ENCODE results near the gene TASOR.

DNA sequence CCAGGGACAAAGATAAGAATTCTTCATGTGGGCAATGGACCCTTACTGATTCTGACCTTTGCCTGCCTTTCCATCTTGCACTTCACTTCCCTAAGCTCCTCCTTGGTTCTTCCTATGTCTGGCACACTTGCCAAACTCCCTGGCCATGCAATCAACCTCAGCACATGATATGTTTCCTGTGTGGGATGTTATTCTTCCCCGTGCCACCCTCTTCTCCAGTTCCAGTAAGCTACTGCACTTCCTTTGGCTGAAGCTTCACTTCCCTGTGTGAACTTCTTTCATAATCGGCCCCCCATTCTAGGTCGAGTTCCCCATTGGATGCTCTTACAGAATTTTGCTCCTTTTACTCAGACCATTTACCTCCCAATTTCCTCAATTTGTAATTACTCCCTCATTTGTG, 10.7 kb upstream of the TASOR start:
- TF ChIP-seq, protein P1, sequence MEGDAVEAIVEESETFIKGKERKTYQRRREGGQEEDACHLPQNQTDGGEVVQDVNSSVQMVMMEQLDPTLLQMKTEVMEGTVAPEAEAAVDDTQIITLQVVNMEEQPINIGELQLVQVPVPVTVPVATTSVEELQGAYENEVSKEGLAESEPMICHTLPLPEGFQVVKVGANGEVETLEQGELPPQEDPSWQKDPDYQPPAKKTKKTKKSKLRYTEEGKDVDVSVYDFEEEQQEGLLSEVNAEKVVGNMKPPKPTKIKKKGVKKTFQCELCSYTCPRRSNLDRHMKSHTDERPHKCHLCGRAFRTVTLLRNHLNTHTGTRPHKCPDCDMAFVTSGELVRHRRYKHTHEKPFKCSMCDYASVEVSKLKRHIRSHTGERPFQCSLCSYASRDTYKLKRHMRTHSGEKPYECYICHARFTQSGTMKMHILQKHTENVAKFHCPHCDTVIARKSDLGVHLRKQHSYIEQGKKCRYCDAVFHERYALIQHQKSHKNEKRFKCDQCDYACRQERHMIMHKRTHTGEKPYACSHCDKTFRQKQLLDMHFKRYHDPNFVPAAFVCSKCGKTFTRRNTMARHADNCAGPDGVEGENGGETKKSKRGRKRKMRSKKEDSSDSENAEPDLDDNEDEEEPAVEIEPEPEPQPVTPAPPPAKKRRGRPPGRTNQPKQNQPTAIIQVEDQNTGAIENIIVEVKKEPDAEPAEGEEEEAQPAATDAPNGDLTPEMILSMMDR (IDR thresholded peaks at IDR 0.05) = no peak
- peak in 1 of 2 donors; percentile 81 for TF ChIP-seq EP300 (IDR thresholded peaks at IDR 0.05)

All from tibial nerve (tissue), 4 donors.